Stomach smooth muscle (tissue), 2 donors: ENCODE data around the gene SMG7.

Experiments
- H3K27ac ChIP-seq: one replicate; pipeline ENCODE4 v1.7.0; 2013; ENCODE audit warnings: mild to moderate bottlenecking, low read length, inconsistent platforms
- H3K27me3 ChIP-seq, 2 donors: one replicate each; pipeline ENCODE4 v1.7.0; 2013; ENCODE audit warnings: low read length in 2 of 2; ENCODE audit not compliant: insufficient read depth in 2 of 2, control insufficient read depth in 1 of 2
- H3K36me3 ChIP-seq, 2 donors: one replicate each; pipeline ENCODE4 v1.7.0; 2013; ENCODE audit warnings: low read length in 2 of 2; ENCODE audit not compliant: control insufficient read depth in 2 of 2, insufficient read depth in 2 of 2
- H3K4me1 ChIP-seq: one replicate; pipeline ENCODE4 v1.7.0; 2013; ENCODE audit warnings: low read length; ENCODE audit not compliant: control insufficient read depth, insufficient read depth
- H3K4me3 ChIP-seq, 2 donors: one replicate each; pipeline ENCODE4 v1.7.0; 2013; ENCODE audit warnings: low read length in 2 of 2
- H3K9ac ChIP-seq, 2 donors: one replicate each; pipeline ENCODE4 v1.7.0; 2013; ENCODE audit warnings: low read length in 2 of 2, mild to moderate bottlenecking in 1 of 2
- H3K9me3 ChIP-seq, 2 donors: one replicate each; pipeline ENCODE4 v1.7.0; 2013; ENCODE audit warnings: low read length in 2 of 2; ENCODE audit not compliant: control insufficient read depth in 2 of 2
- donor health status: healthy.
- donor health status: Pancreatic carcinoma.

The SMG7 gene

GRCh38 chr1:183443466-183443865, 28.8 kb upstream of the SMG7 start:
- no peaks in the 10 kb centered on the region for H3K36me3 ChIP-seq
- H3K27ac ChIP-seq = no peak overlapping the region
- H3K27me3 ChIP-seq = no peaks in the 10 kb centered on the region
- H3K9me3 ChIP-seq = no peaks in the 10 kb centered on the region
- no peaks in the 10 kb centered on the region for H3K4me1 ChIP-seq
- H3K9ac ChIP-seq = no peak overlapping the region
- H3K4me3 ChIP-seq = no peak overlapping the region

GRCh38 chr1:183444243-183444642, 28.1 kb upstream of the SMG7 start:
- H3K4me1 ChIP-seq = no peaks in the 10 kb centered on the region
- no peak overlapping the region for H3K9ac ChIP-seq
- H3K27ac ChIP-seq = no peak overlapping the region
- H3K27me3 ChIP-seq = no peaks in the 10 kb centered on the region
- H3K36me3 ChIP-seq = no peaks in the 10 kb centered on the region
- no peak overlapping the region for H3K4me3 ChIP-seq
- no peaks in the 10 kb centered on the region for H3K9me3 ChIP-seq

- H3K9me3 ChIP-seq = no peaks in the 10 kb centered on the region
- no peaks in the 10 kb centered on the region for H3K27me3 ChIP-seq
- no peak overlapping the region for H3K27ac ChIP-seq
- no peak overlapping the region for H3K9ac ChIP-seq
- H3K4me3 ChIP-seq = no peak overlapping the region
- H3K36me3 ChIP-seq = no peaks in the 10 kb centered on the region
- H3K4me1 ChIP-seq = no peaks in the 10 kb centered on the region
These were observed 23.0 kb upstream of the SMG7 start for GRCh38 chr1:183449223-183449770.

- H3K27ac ChIP-seq = no peak overlapping the region
- H3K27me3 ChIP-seq = no peaks in the 10 kb centered on the region
- no peak overlapping the region for H3K9ac ChIP-seq
- H3K9me3 ChIP-seq = no peaks in the 10 kb centered on the region
- no peak overlapping the region for H3K4me3 ChIP-seq
- H3K4me1 ChIP-seq = no peaks in the 10 kb centered on the region
- H3K36me3 ChIP-seq = no peaks in the 10 kb centered on the region
These were observed 22.2 kb upstream of the SMG7 start for GRCh38 chr1:183450093-183450492.

DNA sequence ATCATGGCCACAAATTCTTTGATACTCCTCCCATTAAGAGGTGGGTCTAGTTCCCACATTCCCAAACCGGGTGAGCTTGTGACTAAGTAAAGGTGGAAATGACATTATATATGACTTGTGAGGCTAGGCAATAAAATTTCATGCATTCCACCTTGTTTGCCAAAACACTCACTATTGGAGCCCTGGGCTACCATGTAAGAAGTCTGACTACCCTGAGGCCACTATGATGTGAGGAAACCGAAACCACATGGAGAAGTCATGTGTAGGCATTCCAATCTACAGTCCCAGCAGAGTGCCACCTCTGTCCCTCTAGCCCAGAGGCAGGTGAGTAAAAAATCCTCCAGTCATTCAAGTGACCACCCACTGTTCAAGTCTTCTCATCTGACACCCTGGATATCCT, 17.9 kb upstream of the SMG7 start:
- no peaks in the 10 kb centered on the region for H3K36me3 ChIP-seq
- H3K4me1 ChIP-seq = no peaks in the 10 kb centered on the region
- H3K4me3 ChIP-seq = no peak overlapping the region
- H3K27ac ChIP-seq = no peak overlapping the region
- no peaks in the 10 kb centered on the region for H3K9me3 ChIP-seq
- H3K9ac ChIP-seq = no peak overlapping the region
- no peaks in the 10 kb centered on the region for H3K27me3 ChIP-seq

- Histone ChIP-seq H3K9ac (no peak overlapping the region), H3K36me3 (no peaks in the 10 kb centered on the region), H3K4me3 (no peak overlapping the region), H3K4me1 (no peaks in the 10 kb centered on the region), H3K27me3 (no peaks in the 10 kb centered on the region), H3K27ac (no peak overlapping the region), H3K9me3 (no peaks in the 10 kb centered on the region)
These were observed 15.5 kb upstream of the SMG7 start for GRCh38 chr1:183456826-183457225.

DNA sequence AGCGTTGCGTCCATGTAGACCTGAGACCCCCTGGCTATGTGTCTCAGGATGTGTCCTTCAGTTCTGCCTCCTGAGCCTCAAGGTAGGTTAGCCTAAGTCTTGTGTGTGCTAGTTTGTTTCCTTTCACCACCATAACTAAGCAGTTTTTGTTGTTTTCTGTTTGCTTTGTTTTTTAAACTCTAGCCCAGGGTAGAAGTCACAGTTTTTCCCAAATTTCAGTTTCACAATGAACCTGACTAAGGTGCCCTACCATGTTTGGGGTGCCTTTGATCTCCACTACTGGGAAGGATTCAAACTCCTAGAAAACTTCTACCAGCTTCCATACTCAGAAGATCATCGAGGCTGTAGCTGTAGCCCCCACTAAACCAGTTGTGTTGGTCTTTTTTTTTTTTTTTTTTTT, 14.8 kb upstream of the SMG7 start:
- no peak overlapping the region for H3K27ac ChIP-seq
- no peaks in the 10 kb centered on the region for H3K36me3 ChIP-seq
- no peaks in the 10 kb centered on the region for H3K27me3 ChIP-seq
- H3K4me1 ChIP-seq = no peaks in the 10 kb centered on the region
- no peaks in the 10 kb centered on the region for H3K9me3 ChIP-seq
- no peak overlapping the region for H3K4me3 ChIP-seq
- H3K9ac ChIP-seq = no peak overlapping the region

DNA sequence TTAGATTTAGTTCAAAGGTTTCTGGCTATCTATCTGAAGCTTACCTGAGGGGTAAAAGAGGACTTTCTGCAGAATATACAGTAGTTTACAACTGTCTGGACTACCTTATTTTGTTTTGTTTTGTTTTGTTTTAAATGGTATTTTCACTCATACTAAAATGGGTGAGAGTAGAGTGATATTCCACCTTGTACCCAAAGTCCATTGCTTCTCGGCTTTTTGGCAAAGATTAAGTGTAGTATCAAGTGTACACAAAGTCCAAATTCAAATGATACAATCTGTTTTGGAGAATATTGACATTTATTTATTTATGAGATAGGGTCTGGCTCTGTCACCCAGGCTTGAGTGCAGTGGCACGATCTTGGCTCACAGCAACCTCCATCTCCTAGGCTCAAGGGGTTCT, 11.7 kb upstream of the SMG7 start:
- no peaks in the 10 kb centered on the region for H3K27me3 ChIP-seq
- H3K9ac ChIP-seq = no peak overlapping the region
- H3K27ac ChIP-seq = no peak overlapping the region
- H3K36me3 ChIP-seq = no peaks in the 10 kb centered on the region
- H3K9me3 ChIP-seq = no peaks in the 10 kb centered on the region
- no peak overlapping the region for H3K4me3 ChIP-seq
- H3K4me1 ChIP-seq = no peaks in the 10 kb centered on the region

GRCh38 chr1:183461350-183461749, 10.9 kb upstream of the SMG7 start:
- Histone ChIP-seq H3K4me1 (no peaks in the 10 kb centered on the region), H3K27ac (no peak overlapping the region), H3K4me3 (no peak overlapping the region), H3K9ac (no peak overlapping the region), H3K27me3 (no peaks in the 10 kb centered on the region), H3K36me3 (no peaks in the 10 kb centered on the region), H3K9me3 (no peaks in the 10 kb centered on the region)

DNA sequence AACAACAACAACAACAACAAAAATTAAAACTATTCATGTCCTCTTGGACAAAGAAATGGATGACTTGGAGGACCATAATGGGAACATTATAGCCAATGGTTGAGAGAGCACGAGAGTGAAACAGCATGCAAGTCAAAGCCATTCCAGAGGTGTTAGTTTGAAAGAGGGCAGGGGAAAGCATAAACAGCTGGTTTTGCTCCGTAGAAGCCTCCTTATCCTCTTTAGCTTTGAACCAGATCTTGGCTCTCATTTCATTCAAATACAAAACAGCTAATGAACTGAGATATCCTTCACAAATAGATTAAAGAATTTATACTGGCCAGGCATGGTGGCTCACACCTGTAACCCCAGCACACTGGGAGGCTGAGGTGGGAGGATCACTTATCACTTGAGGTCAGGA, 8.7 kb upstream of the SMG7 start:
- Histone ChIP-seq H3K9ac (no peak overlapping the region), H3K27ac (no peak overlapping the region), H3K36me3 (no peaks in the 10 kb centered on the region), H3K27me3 (no peaks in the 10 kb centered on the region), H3K4me1 (no peaks in the 10 kb centered on the region), H3K9me3 (no peaks in the 10 kb centered on the region), H3K4me3 (no peak overlapping the region)

DNA sequence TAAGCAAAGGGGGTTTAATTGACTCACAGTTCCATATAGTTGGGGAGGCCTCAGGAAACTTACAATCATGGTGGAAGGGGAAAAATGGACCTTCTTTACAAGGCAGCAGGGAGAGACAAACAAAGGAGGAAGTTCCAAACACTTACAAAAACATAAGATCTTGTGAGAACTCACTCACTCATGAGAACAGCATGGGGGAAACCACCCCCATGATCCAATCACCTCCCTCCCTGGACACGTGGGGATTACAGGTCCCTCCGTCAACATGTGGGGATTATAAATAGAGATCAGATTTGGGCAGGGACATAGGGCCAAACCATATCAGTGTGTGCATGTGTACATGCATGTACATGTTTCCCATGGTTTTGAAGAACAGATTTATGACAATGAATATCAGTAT, 5.5 kb upstream of the SMG7 start:
- H3K36me3 ChIP-seq = no peaks in the 10 kb centered on the region
- no peaks in the 10 kb centered on the region for H3K4me1 ChIP-seq
- no peak overlapping the region for H3K4me3 ChIP-seq
- H3K9ac ChIP-seq = no peak overlapping the region
- no peak overlapping the region for H3K27ac ChIP-seq
- no peaks in the 10 kb centered on the region for H3K27me3 ChIP-seq
- no peaks in the 10 kb centered on the region for H3K9me3 ChIP-seq
